GM18951 (cell line): ENCODE results near the gene PDE4D.
"Not testable (repeated sequence)": the region's sequence is repeated elsewhere in the genome, so short reads cannot be mapped to it uniquely, and the experiment has no call there.

Experiments
- POLR2A ChIP-seq: IDR thresholded peaks from 4 replicates; pipeline ENCODE4 v1.6.1; 2011; ENCODE audit warnings: mild to moderate bottlenecking; ENCODE audit not compliant: insufficient read length, insufficient read depth; ENCODE audit errors: extremely low read depth
- in situ Hi-C: fragments of 300-500 bp; cut with MboI; formaldehyde crosslinking; loops from one replicate; pipeline ENCODE4 v1.12.0; 2022; ENCODE audit warnings: low sequenced_read_pairs, mixed read lengths, inconsistent platforms; ENCODE audit not compliant: unreplicated experiment

Gene PDE4D

DNA sequence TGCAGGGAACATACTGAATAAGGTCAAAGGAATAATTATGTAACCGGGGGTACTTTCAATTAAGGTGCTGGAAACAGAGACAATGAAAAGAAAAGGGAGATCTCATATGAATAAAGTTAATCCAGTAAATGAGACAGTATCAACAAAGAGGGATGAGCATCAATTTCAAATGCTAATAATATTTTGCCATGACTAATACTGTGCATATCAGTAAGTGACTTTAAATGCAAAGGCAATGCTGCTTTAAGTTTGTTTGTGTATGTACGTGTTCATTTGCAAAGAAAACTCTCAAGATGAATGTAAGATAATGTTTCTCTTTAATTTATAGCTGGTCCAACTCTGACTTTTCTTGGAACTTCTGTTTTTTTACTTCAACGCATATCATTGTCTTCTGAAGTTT is 139.9 kb downstream of the PDE4D start:
- TF ChIP-seq POLR2A = no peak
- in situ Hi-C loops = no loop called here

DNA sequence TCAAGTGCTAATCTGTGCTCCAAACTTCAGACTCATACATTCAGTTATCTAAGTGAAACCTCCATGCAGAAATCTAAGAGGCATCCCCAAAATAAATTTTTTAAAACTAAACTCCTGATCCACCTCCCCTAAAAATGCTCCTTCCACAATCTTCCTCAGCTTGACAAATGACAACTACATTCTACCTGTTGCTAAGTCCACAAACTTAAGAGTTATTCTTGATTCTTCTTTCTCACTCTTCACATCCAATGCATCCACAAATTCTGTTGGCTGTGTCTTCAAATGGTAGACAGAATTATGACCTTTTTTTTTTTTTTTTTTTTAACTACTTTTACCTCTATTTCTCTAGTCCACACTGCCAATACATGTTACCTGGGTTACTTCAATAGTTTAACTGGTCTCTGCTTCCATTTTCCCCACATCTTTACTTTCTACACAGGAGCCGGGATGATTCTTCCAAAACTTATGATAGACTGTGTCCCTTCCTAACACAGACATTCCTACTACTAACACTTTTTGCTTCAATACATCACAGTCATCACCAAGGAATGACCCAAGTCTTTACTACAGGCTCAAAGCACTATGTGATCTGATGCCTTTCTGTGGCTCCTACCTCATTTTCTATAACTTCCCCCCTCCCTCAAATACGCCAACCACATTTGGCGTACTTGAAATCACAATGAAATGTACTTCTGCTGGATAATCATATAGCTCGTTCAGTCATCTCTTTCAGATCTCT is 143.6 kb downstream of the PDE4D start:
- in situ Hi-C loops = no loop called here
- TF ChIP-seq POLR2A = no peak

DNA sequence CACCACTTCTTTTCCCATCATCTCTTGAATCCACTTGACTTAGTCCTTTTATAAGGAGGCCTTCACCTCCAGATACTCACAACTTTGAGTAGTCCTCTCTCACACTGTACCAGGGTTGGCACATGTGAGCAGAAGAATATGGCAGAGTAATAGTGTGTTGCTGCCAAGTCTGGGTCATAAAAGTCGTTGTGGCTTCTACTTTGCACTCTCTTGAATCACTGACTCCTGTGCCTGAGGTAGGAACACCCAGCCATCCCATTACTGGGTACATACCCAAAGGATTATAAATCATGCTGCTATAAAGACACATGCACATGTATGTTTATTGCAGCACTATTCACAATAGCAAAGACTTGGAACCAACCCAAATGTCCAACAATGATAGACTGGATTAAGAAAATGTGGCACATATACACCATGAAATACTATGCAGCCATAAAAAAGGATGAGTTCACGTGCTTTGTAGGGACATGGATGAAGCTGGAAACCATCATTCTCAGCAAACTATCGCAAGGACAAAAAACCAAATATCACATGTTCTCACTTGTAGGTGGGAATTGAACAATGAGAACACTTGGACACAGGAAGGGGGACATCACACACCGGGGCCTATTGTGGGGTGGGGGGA is 145.4 kb downstream of the PDE4D start:
- in situ Hi-C loops = not testable (repeated sequence)

DNA sequence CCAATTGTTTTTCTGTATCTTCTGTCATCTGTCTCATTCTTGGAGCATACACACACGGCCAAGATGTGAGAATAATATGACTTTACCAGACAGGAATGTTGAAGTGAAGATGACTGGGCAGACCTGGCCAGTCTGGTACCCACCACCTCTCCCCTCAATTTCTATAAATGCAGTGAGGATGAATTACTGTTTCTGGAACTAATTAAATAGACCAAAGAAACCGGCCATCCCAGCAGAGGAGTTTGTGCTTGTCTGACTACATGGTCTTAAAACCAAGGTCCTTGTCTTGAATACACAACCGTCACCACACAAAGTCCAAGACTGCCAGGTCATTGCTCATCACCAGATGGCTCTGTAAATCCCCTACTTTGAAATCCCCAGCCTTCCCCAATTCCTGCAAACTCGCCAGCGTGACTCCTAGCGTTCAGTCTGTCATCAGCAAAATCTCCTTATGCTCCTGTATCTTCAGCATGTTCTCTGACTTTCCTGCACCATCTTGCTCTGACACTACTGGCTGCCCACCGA is 147.2 kb downstream of the PDE4D start:
- in situ Hi-C loops = no loop called here
- no peak for TF ChIP-seq POLR2A

DNA sequence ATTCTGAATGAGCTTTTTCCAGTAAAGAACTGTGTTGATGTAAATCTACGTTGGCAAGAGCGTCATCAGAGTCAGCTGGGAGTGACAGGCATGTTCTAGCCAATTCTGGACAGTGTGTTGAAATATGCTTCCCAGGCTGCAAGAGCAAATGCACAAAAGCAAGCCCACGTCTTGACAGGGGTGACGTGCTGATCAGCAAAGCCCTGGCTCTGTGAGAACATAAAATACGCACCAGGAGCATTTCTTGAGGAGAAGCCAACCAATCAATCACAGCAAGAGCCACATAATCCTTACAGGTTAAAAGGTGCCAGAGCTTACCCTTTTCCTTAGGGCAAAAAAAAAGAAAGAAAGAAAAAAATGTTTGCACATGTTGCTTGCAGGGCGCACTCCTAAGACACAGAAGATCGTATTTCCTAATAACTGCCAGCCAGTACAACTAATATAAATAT is 148.1 kb downstream of the PDE4D start:
- in situ Hi-C loops = no loop called here

DNA sequence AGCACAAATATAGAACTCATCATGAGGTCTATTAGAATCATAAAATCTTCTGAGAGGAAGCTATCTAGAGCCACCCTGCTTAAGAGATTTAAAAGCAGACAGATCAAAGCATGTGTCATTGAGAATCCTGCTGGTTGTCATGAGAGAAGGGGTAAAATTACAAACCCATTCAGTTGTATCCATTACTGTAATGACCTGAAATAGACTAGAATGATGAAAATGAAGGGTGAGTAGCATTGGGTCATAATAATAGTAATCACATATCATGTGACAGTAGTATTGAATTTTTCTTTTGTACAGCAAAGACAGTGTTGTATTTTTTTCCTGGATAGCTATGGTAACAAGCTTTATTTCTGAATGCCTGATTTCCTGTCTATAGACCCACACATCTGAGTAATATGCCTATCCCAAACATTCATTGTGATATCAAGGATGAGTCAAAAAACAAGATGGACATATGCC is 149.0 kb downstream of the PDE4D start:
- no peak for TF ChIP-seq POLR2A
- in situ Hi-C loops = no loop called here

More for the DNA sequence above, 148.1 kb downstream of the PDE4D start:
- TF ChIP-seq POLR2A = no peak

DNA sequence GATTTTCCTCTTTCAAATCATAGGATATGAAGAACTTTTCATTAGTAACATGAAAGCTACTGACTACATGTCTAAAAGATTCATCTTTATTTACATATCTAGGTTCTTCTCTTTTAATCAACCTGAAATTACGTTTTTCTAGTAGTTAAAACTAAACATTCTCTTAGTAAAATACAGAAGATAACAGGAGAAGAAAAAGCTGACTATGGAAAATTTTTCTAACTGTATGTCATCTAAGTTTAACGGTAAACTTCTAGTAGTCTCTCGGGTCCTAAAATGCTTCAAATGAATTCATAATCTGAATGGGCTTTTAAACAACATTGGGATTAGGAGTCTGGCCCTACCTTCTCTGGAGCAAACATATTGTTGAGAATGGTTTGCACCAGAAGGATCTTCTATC is 151.9 kb downstream of the PDE4D start:
- no peak for TF ChIP-seq POLR2A
- in situ Hi-C loops = no loop called here

DNA sequence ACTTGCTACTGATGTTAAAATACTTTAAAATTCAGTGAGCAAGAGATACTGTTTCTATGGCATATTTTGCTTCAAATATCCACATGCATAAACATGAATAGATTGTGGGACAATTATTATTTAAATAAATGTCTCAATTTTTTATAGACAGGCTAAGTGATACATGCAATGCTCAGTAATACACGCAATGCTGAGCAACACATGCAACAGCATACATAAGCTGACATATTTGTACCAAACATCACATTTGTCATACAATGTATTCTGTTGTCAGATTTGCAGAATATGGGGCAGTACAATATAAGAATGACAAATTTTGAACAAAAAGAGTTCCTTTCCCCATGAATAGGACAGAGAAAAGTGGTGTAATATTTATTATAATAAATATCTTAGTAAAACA is 155.5 kb downstream of the PDE4D start:
- in situ Hi-C loops = no loop called here
- no peak for TF ChIP-seq POLR2A

DNA sequence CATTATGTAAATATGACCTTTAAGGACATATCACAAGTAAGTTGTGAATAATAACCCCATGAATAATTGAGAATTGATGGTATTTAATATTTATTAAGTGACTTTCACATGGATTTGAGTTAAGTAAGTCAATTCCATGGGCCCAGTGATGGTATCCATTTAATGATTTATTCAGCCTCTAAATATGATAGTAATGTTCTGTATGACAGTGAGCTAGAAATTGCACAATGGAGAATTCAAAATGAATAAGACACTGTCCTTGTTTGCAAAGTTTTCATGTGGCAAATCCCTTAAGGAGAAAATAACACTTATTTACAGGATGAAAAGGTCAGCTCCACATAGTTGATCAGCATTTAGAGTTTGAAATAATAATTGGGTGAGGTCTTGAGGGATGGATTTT is 160.7 kb downstream of the PDE4D start:
- in situ Hi-C loops = no loop called here
- TF ChIP-seq POLR2A = no peak

DNA sequence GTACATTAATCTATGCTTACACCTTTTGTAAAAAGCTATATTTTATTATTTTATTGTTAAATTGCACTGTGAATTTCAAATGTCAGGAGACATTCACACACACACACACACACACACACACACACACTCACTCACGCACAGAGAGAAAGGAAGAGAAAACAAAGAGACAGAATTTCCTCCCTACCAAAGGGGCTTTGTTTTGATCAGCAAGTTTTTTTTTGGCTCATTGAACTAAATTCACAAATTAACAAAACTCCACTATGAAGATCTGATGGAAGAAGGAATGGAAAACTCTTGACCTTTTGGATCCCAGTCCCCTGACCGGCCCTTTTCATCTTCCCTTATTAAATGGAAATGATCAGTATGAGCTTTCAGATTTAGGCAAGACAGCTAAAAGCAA is 161.2 kb downstream of the PDE4D start:
- no peak for TF ChIP-seq POLR2A
- in situ Hi-C loops = no loop called here

DNA sequence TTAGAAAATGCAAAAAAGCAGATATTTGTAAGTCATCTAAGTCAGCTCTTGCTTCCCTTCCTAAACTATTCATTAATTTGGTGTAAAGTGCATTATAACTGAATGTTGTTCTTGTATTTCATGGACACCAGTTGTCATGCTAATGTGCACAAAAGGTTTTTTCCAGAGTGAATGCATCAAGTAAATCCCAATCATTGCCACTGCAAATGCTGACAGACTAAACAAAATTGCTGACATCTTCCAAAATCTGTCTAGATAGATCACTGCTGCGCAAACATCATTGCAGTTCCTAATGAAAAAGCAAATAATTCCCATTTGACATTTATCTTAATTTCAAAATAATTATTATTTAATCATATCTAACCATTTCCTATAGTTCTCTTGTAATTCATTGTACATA is 161.7 kb downstream of the PDE4D start:
- in situ Hi-C loops = no loop called here

DNA sequence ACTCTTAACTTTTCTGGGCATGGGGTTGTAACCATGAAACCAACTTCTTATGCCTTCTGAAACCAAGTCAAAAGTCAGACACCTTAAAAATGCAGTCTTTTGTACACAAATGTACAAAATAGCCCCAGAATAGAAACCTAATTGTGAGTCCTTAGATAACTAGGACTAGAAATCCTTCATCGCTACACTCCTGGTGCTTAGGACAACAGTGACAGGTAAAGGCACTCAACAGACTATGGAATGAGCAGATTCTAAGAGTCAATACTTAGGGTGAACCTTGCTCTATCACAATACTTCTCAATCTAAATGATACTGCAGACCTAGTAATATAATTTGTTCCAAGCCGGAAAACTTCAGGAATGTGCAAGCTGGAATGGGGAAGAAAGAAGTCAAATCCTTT is 163.7 kb downstream of the PDE4D start:
- in situ Hi-C loops = no loop called here
- no peak for TF ChIP-seq POLR2A

More for the DNA sequence above, 161.7 kb downstream of the PDE4D start:
- TF ChIP-seq POLR2A = no peak

DNA sequence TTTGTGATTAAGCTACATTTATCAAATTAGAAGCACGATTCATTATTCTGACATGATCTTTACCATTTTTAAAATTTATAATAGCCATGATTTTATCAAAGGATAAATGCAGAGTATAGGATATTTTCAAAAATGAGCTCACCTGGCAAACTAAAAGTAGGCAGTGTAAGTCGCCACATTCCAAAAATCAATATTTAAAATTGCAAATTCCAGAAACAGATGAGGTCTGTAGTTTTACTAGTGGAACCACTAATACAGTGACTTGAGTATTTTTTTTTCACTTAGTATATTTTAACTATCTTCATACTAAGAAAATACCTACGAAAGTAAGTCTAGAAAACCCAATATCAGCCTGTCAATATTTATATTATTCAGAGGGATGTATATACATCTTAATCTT is 164.2 kb downstream of the PDE4D start:
- in situ Hi-C loops = no loop called here
- no peak for TF ChIP-seq POLR2A

DNA sequence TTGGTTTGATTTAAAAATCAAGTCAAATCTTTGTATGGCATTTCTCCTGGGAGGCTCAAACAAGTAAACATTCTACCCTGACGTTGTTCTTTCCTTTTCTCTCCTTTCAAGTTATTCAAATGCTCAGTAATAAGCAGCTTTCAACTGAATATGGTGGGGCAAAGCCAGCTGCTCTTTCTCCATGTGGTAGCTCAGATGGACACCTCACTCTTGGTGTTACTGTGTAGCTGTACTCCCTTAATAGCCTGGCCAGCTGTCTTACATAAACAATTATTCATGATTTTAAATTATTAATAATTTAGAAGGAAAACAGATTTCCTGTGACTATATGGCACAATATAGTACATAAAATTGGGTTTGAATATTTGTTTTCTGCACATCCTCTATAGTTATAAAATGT is 165.2 kb downstream of the PDE4D start:
- in situ Hi-C loops = no loop called here
- no peak for TF ChIP-seq POLR2A
